ENCODE measurements around the gene CCDC188. TPM values are rescaled to one million over a fixed set of nuclear protein-coding genes. Genes with fewer than 3 reads are reported as not detected.

Gene CCDC188
- total and polyA plus RNA-seq, 9 of the 15 experiments (the other 6 are each of a cell fraction or from before 2014, with no cell fraction given), result not detected

- TF ChIP-seq ZNF592 (IDR thresholded peaks at IDR 0.05), result no peak
- no peak for TF ChIP-seq ZNF586 (CRISPR knock-in tag; conservative IDR thresholded peaks at IDR 0.05)
- TF ChIP-seq HNRNPH1 (optimal IDR thresholded peaks at IDR 0.05; ENCODE audit: low read depth, low read length), result no peak
- peak; percentile 42 for TF ChIP-seq PCBP1 (IDR thresholded peaks at IDR 0.05; ENCODE audit: low read depth, low read length, poor library complexity, severe bottlenecking)
- no peak for TF ChIP-seq ZNF511 (CRISPR knock-in tag; IDR thresholded peaks at IDR 0.05)
- no peak for TF ChIP-seq MCM3 (IDR thresholded peaks at IDR 0.05)
- TF ChIP-seq YY1 (IDR thresholded peaks at IDR 0.05; ENCODE audit: borderline replicate concordance in 1 of 3, control insufficient read depth in 1 of 3, extremely low read depth in 1 of 3, insufficient read depth in 3 of 3, insufficient read length in 1 of 3, insufficient replicate concordance in 2 of 3, low read depth in 1 of 3, low read length in 2 of 3), result peak in 1 of 3 experiments; percentile 18
- no peak for TF ChIP-seq ZNF398 (CRISPR knock-in tag; IDR thresholded peaks at IDR 0.05)
Observed at GRCh38 chr22:20142711-20143621, 7.9 kb downstream of the CCDC188 start (continued).
